Suprapubic skin (tissue), 4 donors: ENCODE measurements around the gene NOX3. TPM values are rescaled to one million over a fixed set of nuclear protein-coding genes. Genes with fewer than 3 reads are reported as not detected.

ENCODE experiments used
- DNase-seq, 2 donors: peaks; one replicate each; pipeline ENCODE4 v3.0.0-alpha.2; 2019; ENCODE audit warnings: low spot score in 2 of 2
- H3K27ac ChIP-seq: fragments of 200-600 bp; sonication (generic); one replicate; pipeline ENCODE4 v1.5.1; 2019
- H3K27me3 ChIP-seq: fragments of 200-600 bp; sonication (generic); one replicate; pipeline ENCODE4 v1.5.1; 2019
- H3K36me3 ChIP-seq: fragments of 200-600 bp; sonication (generic); one replicate; pipeline ENCODE4 v1.5.1; 2019
- H3K4me1 ChIP-seq: fragments of 200-600 bp; sonication (generic); one replicate; pipeline ENCODE4 v1.5.1; 2019
- H3K4me3 ChIP-seq: fragments of 200-600 bp; sonication (generic); one replicate; pipeline ENCODE4 v1.5.1; 2019; ENCODE audit warnings: mild to moderate bottlenecking
- H3K9me3 ChIP-seq: fragments of 200-600 bp; sonication (generic); one replicate; pipeline ENCODE4 v1.5.1; 2019
- CTCF ChIP-seq, 2 donors: fragments of 200-600 bp in 1 of 2; fragments of 450-650 bp in 1 of 2; sonication (generic) in 1 of 2; IDR thresholded peaks; one replicate each; pipeline ENCODE4 v1.5.1; 2016 to 2019; ENCODE audit warnings: antibody characterized with exemption in 2 of 2, mild to moderate bottlenecking in 1 of 2, moderate library complexity in 1 of 2
- EP300 ChIP-seq: sonication (generic); formaldehyde crosslinking; IDR thresholded peaks from one replicate; pipeline ENCODE4 v1.6.1; 2017; ENCODE audit warnings: antibody characterized with exemption
- POLR2A ChIP-seq, 2 donors: fragments of 450-650 bp; IDR thresholded peaks; one replicate each; pipeline ENCODE4 v1.6.1; 2017; ENCODE audit warnings: antibody characterized with exemption in 2 of 2, mild to moderate bottlenecking in 2 of 2, moderate library complexity in 2 of 2
- POLR2AphosphoS5 ChIP-seq, 3 donors: sonication (generic); formaldehyde crosslinking; IDR thresholded peaks; one replicate each; pipeline ENCODE4 v1.6.1; 2017; ENCODE audit warnings: antibody characterized with exemption in 3 of 3
- WGBS: methylation state at CpG from one replicate; pipeline ENCODE4 v1.1.5; 2018; 5-methylcytosine and 5-hydroxymethylcytosine counted together
- total RNA-seq, 4 donors: library from RNA; depleted of rRNA; stranded (reverse); fragments of >200 nt; gene quantifications; one replicate each; pipeline ENCODE4 v1.1.0, GENCODE V29; 2016

Gene NOX3
- total RNA-seq, 4 donors from 2014 or later, result not detected

GRCh38 chr6:155440398-155441111 lies 15.1 kb downstream of the NOX3 start:
- 88% methylated on average over 6 of the region's 6 CpGs for WGBS
- no peaks in the 10 kb centered on the region for H3K9me3 ChIP-seq
- H3K27ac ChIP-seq, result no peak overlapping the region
- H3K4me3 ChIP-seq, result no peak overlapping the region
- no peaks in the 10 kb centered on the region for H3K27me3 ChIP-seq
- TF ChIP-seq EP300 (no peak), CTCF (IDR thresholded peaks at IDR 0.05) (no peak), POLR2AphosphoS5 (IDR thresholded peaks at IDR 0.05) (no peak)
- peaks cover 11% of the 10 kb centered on the region for H3K4me1 ChIP-seq
- no peaks in the 10 kb centered on the region for H3K36me3 ChIP-seq
- DNase-seq, result no peak

- Histone ChIP-seq H3K4me3 (no peak overlapping the region), H3K27me3 (no peaks in the 10 kb centered on the region), H3K27ac (no peak overlapping the region), H3K9me3 (no peaks in the 10 kb centered on the region), H3K4me1 (peaks cover 11% of the 10 kb centered on the region), H3K36me3 (no peaks in the 10 kb centered on the region)
- 87% methylated on average over 3 of the region's 3 CpGs for WGBS
- DNase-seq, result no peak
- TF ChIP-seq EP300, result no peak
Observed at GRCh38 chr6:155439376-155439775, 16.3 kb downstream of the NOX3 start.

- Histone ChIP-seq H3K4me3 (no peak overlapping the region), H3K9me3 (no peaks in the 10 kb centered on the region), H3K4me1 (peaks cover 7% of the 10 kb centered on the region), H3K27me3 (no peaks in the 10 kb centered on the region), H3K36me3 (no peaks in the 10 kb centered on the region), H3K27ac (no peak overlapping the region)
- DNase-seq, result no peak
- TF ChIP-seq EP300 (no peak), POLR2A (IDR thresholded peaks at IDR 0.05) (no peak), CTCF (IDR thresholded peaks at IDR 0.05) (no peak), POLR2AphosphoS5 (IDR thresholded peaks at IDR 0.05) (no peak)
- WGBS, result 62% methylated on average over 5 of the region's 5 CpGs
Observed at GRCh38 chr6:155436981-155437749, 18.5 kb downstream of the NOX3 start.

- Histone ChIP-seq H3K4me3 (no peak overlapping the region), H3K27me3 (no peaks in the 10 kb centered on the region), H3K36me3 (no peaks in the 10 kb centered on the region), H3K27ac (no peak overlapping the region), H3K4me1 (peaks cover 7% of the 10 kb centered on the region), H3K9me3 (no peaks in the 10 kb centered on the region)
- TF ChIP-seq CTCF (IDR thresholded peaks at IDR 0.05) (no peak), EP300 (no peak), POLR2A (IDR thresholded peaks at IDR 0.05) (no peak), POLR2AphosphoS5 (IDR thresholded peaks at IDR 0.05) (no peak)
- no peak for DNase-seq
- 91% methylated on average over 13 of the region's 13 CpGs for WGBS
Observed at GRCh38 chr6:155434829-155435423, 20.7 kb downstream of the NOX3 start.

- H3K27me3 ChIP-seq, result no peaks in the 10 kb centered on the region
Observed at GRCh38 chr6:155434096-155434495, 21.5 kb downstream of the NOX3 start.

More at GRCh38 chr6:155434096-155434495, 21.5 kb downstream of the NOX3 start:
- no peaks in the 10 kb centered on the region for H3K9me3 ChIP-seq
- H3K4me1 ChIP-seq, result peaks cover 7% of the 10 kb centered on the region
- no peak overlapping the region for H3K27ac ChIP-seq
- no peak for DNase-seq
- H3K4me3 ChIP-seq, result no peak overlapping the region
- no peak for TF ChIP-seq POLR2AphosphoS5 (IDR thresholded peaks at IDR 0.05)
- TF ChIP-seq CTCF (IDR thresholded peaks at IDR 0.05), result no peak
- TF ChIP-seq POLR2A (IDR thresholded peaks at IDR 0.05), result no peak
- no peak for TF ChIP-seq EP300
- WGBS, result 78% methylated on average over 8 of the region's 8 CpGs
- no peaks in the 10 kb centered on the region for H3K36me3 ChIP-seq
